COLO668 (cell line): ENCODE data around the gene LAMB3.

Experiments
- DNase-seq: peaks from one replicate; lab custom pipeline; 2025; ENCODE audit not compliant: unreplicated experiment; lab: John Stamatoyannopoulos, UW

LAMB3 gene

GRCh38 chr1:209618756-209619420, 33.3 kb downstream of the LAMB3 start:
- DNase-seq, result no peak

DNA sequence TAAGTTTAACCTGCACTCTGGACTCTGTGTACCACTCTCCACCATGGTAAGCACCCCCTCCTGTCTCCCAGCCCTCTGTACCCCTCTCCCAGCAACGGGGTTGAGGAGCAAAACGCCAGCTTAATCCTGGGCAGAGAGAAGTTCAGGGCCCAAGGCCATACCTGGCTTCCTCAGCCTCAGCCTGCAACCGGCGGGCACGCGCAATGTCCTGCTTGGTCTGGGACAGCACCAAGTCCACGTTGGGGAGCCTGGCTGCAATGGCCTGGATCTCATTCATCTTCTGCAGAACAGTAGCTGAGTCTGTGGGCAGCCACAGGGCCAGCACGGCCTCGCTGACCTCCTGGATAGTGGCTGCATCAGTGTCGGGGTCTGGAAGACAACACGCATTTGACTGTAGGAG, 33.9 kb downstream of the LAMB3 start:
- DNase-seq, result no peak

GRCh38 chr1:209617755-209618154, 34.5 kb downstream of the LAMB3 start:
- DNase-seq, result no peak

DNA sequence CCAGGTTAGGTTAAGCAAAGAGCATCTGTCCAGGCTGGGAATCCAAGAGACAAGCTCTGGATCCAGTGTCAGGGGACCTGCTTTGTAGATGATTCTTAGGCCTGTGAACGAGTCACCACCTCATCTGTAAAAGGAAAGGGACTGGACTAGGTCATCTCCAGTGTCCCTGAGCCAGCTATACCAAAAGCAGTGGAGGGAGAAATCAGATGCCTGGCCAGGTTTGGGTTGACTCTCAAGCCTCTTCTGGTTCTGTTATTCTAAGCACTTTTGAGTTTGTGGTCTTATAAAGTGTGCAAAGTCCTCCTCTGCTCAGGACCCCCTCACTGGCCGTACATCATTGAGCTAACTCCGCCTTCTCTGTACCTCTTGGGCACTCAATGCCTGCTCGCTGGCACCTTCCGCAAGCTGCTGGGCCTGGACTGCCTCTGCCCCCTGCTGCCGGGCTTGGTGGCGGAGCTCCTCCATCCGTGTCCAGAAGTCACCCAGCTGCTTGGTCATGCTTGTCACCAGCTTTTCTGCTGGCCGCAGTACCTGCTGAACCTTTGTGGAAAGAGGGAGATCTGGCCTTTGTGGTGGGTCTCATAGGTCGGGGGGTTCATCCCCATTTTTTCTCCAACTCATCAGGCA, 35.1 kb downstream of the LAMB3 start:
- no peak for DNase-seq

GRCh38 chr1:209616366-209617046, 35.7 kb downstream of the LAMB3 start:
- DNase-seq, result no peak

DNA sequence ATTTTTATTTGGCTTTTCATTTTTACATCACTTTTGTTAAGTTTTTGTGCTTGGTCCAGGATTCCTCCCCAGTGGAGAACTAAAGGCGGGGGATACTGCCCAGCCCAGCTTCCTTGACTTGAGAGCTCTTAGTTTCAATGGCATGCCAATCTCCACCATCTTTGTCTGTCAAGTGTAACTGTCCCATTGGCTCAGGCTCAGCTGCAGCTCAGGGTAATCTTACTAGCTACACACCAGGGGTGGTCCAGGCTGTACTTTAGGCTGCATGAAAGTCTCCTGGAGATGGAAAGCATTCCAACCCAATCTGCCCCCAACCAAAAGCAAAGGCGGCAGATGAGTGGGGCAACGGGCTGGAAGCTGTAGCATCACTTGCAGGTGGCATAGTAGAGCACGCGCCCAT, 37.3 kb downstream of the LAMB3 start:
- no peak for DNase-seq

DNA sequence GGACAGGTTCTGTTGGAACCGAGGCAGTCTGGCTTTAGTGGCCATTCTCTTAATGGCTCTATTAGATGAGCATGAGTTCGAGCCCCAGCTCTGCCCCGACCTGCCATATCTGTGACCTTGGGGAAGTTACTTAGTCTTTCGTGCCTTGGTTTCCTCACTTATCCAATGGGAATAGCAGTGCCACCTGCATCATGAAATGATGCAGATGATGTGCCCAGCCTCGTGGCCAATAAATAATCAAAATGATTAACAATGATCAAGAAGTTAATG, 38.1 kb downstream of the LAMB3 start:
- DNase-seq, result no peak

DNA sequence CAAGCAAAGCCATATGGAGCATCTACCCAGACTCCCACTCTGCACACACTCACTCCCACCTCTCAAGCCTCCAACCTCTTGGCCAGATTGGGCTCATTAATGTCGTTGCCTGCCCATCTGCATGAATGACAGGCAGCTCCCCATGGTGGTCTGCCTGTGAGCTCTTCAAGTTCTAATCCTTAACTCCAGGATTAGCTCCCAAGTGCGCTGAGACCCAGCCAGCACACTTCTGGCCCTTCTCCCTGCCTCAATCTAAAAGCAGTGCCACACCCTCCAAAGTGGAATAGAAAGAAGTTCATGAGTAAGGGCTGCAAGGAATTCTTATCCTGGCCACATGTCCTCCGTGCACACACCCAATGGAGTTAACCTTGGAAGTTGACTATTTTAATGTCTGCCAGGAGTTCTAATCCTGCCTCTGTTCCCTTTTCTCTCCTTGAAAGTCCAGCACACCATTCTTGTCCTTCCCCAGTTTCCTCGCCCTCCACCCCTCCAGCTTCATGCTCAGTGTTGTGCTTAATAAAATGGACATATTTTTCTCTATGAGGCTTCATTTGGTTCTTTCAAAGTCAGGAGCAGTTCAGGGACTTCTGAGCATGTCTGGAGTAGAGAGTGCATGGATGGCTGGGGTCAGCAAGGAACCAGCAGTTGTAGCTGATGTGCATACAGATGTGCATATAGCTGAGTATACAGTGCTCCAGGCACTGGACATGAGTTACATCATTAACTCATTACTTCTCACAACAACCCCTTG, 38.6 kb downstream of the LAMB3 start:
- DNase-seq, result no peak

GRCh38 chr1:209612646-209613399, 39.4 kb downstream of the LAMB3 start:
- DNase-seq, result no peak

- no peak for DNase-seq
These were observed 40.3 kb downstream of the LAMB3 start for GRCh38 chr1:209611771-209612570.

- no peak for DNase-seq
These were observed 41.7 kb downstream of the LAMB3 start for GRCh38 chr1:209610631-209610905.

DNA sequence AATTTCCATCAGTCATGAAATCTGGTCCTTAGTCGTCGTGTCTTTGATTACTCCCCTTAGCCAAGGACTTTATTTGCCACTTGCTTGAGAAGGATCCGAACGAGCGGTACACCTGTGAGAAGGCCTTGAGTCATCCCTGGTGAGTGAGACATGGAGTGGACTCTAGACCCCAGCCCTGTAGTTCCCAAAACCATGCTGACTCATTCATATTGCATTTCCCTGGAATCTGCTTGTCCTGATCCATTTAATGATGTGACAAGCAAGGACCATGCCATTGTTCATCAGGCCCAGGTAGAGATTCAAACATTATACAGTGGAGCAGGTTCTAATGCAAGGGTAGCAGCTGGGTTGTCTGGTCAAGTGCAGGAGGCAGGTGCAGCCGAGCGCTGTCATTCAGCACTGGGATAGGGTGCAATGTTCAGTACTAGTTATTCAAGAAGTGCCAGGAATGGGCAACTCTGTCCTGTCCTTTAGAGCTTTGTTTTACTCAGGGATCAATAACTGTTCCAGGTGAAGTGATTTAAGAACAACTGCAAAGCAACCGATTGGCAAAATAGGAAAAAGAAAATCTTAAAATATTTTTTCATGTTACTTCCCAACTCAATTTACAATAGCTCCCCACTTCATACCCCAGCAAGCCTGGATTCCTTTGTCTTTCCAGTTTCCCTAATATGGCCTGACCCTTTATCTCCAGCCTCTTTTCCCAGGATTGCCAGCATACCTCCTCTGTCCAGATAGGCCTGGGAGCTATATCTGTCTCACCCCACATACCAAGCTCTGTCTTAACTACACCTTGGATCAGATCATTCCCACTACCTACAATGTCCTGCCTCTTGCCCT, 42.2 kb downstream of the LAMB3 start:
- DNase-seq, result peak; percentile 14

DNA sequence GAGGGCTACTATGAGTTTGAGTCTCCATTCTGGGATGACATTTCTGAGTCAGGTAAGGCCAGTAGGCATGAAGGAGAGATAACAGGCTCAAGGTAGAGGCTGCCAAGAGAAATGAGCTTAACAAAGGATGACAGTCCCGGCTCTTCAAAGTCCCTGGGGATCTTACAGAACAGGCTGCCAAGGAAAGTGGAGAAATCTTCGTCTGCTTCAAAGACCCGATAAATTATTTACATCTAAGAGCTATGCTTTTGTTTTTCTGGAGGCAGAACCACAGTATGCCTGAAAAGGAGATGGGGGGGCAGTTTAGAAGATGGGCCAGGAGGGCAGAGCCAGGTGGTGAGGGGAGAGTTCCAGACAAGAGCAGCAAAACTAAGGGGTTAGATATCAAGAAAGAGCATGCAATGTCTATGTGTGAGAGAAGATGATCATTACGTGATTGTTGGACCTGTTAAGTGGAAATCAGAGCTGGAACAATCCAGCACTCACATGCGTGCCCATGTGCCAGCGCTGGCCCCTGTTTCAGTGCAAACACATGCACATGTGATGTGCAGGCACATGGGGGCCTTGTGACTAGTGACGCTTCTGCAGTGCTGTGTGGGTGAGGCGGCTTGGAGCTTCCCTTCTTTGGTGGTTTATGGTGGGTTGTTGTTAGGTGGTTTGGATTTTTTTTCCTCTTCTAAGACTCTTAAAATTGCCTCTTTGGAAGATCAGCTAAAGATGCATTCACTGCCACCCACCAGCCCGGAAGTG, 43.0 kb downstream of the LAMB3 start:
- DNase-seq, result no peak

DNA sequence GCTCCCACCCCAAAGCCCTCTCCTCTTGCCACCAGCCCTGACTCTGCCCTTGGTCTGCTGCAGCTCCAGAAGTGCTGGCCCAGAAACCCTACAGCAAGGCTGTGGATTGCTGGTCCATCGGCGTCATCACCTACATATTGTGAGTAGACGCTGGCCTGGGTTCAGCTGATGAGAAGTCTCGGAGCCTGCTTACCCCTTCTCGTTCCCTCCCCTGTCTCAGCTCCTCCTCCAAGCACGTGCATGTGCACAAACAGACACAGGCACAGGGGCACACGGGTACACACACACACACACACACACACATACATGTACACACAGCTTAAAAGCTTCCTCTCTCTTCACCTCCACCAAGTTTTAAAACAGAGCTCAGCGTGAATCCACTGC, 44.4 kb downstream of the LAMB3 start:
- DNase-seq, result no peak

DNA sequence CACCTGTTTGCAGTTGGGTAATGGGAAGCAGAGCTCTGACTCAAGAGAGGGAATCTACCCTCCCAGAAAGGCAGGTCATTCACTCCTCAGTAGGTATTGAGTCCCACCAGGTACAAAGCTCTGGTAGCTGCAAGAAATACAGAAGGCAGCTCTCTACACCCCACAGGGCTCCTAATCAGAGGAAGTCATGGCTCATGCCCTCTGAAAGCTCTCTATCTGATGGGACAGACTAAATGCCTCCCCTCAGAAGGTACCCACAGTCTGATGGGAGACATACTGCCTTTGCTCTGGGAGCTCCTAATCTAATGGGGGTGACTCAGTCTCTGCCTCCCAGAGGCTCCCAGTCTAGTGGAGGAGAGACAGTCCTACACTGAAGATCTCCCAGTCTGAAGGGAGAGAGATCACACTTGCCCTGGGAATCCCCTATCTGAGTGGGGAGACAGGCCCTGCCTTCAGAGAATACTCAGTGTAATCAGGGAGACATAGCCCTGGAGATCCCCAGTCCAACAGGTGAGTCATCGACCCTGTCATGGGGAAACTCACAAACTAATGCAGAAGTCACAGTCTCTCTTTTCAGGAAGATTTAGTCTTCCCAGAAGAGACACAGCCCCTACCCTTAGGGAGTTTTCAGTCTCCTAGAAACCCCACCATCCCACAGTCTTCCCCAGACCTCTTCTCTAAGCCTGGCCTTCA, 45.0 kb downstream of the LAMB3 start:
- no peak for DNase-seq

DNA sequence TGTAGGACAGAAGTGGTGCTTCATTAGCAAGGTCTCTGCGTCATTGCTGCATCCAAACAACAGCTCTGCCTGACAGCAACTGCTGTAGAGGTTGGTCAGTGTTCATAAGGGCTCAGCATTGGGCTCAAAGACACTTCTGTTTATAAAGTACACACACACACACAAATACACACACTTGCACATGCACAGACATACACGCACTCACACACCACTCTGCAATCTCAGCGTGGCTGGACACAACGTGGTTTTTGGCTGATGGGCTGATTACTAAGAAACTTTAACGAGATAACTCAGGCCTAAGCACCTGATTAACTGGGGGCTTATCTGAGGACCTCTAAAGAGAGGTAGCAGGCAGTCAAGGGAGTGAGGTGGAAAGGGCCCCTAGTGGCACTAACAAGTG, 48.3 kb downstream of the LAMB3 start:
- DNase-seq, result no peak

GRCh38 chr1:209601809-209602657, 50.2 kb downstream of the LAMB3 start:
- peak; percentile 28 for DNase-seq

DNA sequence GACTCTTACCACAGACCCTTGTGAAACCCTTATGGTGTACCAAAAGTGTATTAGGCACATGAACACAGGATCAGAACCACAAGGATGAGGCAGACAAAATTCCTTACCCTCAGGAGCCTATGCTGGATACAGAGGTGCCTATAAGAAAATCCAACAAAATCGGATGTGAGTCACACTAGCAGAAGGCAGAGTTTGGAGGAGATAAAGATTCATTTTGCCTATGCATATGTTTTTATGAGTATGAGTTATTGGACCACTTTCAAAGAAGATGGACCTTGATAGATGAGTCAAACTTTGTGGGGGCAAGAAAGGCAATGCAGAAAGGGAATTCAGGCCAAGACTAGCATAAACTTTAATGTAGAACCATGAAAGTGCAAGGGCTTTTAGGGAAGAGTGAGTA, 51.7 kb downstream of the LAMB3 start:
- no peak for DNase-seq
